Measurements from ENCODE around the gene SYT7. TPM values are rescaled to one million over a fixed set of nuclear protein-coding genes. Genes with fewer than 3 reads are reported as not detected.
A peak's percentile ranks its signal among the peaks of the same experiment; 100 is the strongest.

Gene SYT7
- total and polyA plus RNA-seq, 7 experiments from 2014 or later, result 0.08 to 0.44 TPM; not detected in 5

GRCh38 chr11:61503135-61503770 lies 77.6 kb downstream of the SYT7 start:
- Mint-ChIP-seq H3K36me3 (no peaks in the 10 kb centered on the region), H3K9me3 (no peaks in the 10 kb centered on the region), H3K27ac (no peak overlapping the region), H3K4me3 (no peak overlapping the region), H3K27me3 (peaks cover 19 to 39% (median 32%) of the 10 kb centered on the region in 5 donors), H3K4me1 (peaks cover 0 to 9% (median 6%) of the 10 kb centered on the region in 7 donors)
- POLR2A ChIA-PET, result no interaction called here
- Histone ChIP-seq H3K4me1 (ENCODE audit: control insufficient read depth in 2 of 2, insufficient read depth in 2 of 2, low read length in 2 of 2) (no peaks in the 10 kb centered on the region), H3K27ac (ENCODE audit: low read depth, low read length) (no peak overlapping the region), H3K4me3 (ENCODE audit: low read length) (no peak overlapping the region), H3K27me3 (ENCODE audit: control insufficient read depth in 2 of 2, insufficient read depth in 2 of 2, low read length in 2 of 2) (peaks cover 2 to 16% of the 10 kb centered on the region in 2 donors), H3K9me3 (ENCODE audit: control insufficient read depth in 2 of 3, low read length in 3 of 3) (no peaks in the 10 kb centered on the region), H3K36me3 (ENCODE audit: control insufficient read depth in 2 of 3, insufficient read depth in 3 of 3, low read length in 3 of 3) (no peaks in the 10 kb centered on the region)
- intact Hi-C loops (cut with micrococcal nuclease), result no loop called here
- DNase-seq (no peak), ATAC-seq (no peak)
- CTCF ChIA-PET, result no interaction called here

- peaks cover 12 to 32% (median 25%) of the 10 kb centered on the region in 5 donors for H3K27me3 Mint-ChIP-seq
- H3K4me3 Mint-ChIP-seq, result no peak overlapping the region
Observed at GRCh38 chr11:61502522-61502921, 78.4 kb downstream of the SYT7 start.

GRCh38 chr11:61499816-61500491 lies 80.9 kb downstream of the SYT7 start:
- Mint-ChIP-seq H3K36me3 (no peaks in the 10 kb centered on the region), H3K4me3 (peak overlapping the region in 1 of 10 donors; percentile 12), H3K27ac (no peak overlapping the region), H3K4me1 (no peaks in the 10 kb centered on the region), H3K9me3 (no peaks in the 10 kb centered on the region), H3K27me3 (peaks cover 0 to 10% (median 3%) of the 10 kb centered on the region in 5 donors)
- H3K27ac ChIP-seq (ENCODE audit: low read depth, low read length), result no peak overlapping the region
- H3K27me3 ChIP-seq (ENCODE audit: control insufficient read depth in 2 of 2, insufficient read depth in 2 of 2, low read length in 2 of 2), result no peaks in the 10 kb centered on the region
- intact Hi-C loops (cut with micrococcal nuclease), result no loop called here
- ChIA-PET POLR2A (no interaction called here), CTCF (no interaction called here)
- DNase-seq (no peak), ATAC-seq (no peak)
- H3K4me1 ChIP-seq (ENCODE audit: control insufficient read depth in 2 of 2, insufficient read depth in 2 of 2, low read length in 2 of 2), result no peaks in the 10 kb centered on the region
- no peaks in the 10 kb centered on the region for H3K36me3 ChIP-seq (ENCODE audit: control insufficient read depth in 2 of 3, insufficient read depth in 3 of 3, low read length in 3 of 3)
- H3K4me3 ChIP-seq (ENCODE audit: low read length), result no peak overlapping the region
- no peaks in the 10 kb centered on the region for H3K9me3 ChIP-seq (ENCODE audit: control insufficient read depth in 2 of 3, low read length in 3 of 3)

More at GRCh38 chr11:61502522-61502921, 78.4 kb downstream of the SYT7 start:
- intact Hi-C loops (cut with micrococcal nuclease), result no loop called here
- CTCF ChIA-PET, result no interaction called here
- POLR2A ChIA-PET, result no interaction called here
- H3K27me3 ChIP-seq (ENCODE audit: control insufficient read depth in 2 of 2, insufficient read depth in 2 of 2, low read length in 2 of 2), result peaks cover 2 to 15% of the 10 kb centered on the region in 2 donors
- no peaks in the 10 kb centered on the region for H3K9me3 ChIP-seq (ENCODE audit: control insufficient read depth in 2 of 3, low read length in 3 of 3)
- peaks cover 0 to 3% (median 0%) of the 10 kb centered on the region in 7 donors for H3K4me1 Mint-ChIP-seq
- ATAC-seq, result no peak
- no peak for DNase-seq
- H3K9me3 Mint-ChIP-seq, result no peaks in the 10 kb centered on the region
- H3K27ac Mint-ChIP-seq, result no peak overlapping the region
- no peak overlapping the region for H3K4me3 ChIP-seq (ENCODE audit: low read length)
- H3K36me3 Mint-ChIP-seq, result no peaks in the 10 kb centered on the region
- H3K36me3 ChIP-seq (ENCODE audit: control insufficient read depth in 2 of 3, insufficient read depth in 3 of 3, low read length in 3 of 3), result no peaks in the 10 kb centered on the region
- no peaks in the 10 kb centered on the region for H3K4me1 ChIP-seq (ENCODE audit: control insufficient read depth in 2 of 2, insufficient read depth in 2 of 2, low read length in 2 of 2)
- no peak overlapping the region for H3K27ac ChIP-seq (ENCODE audit: low read depth, low read length)

- CTCF ChIA-PET, result no interaction called here
- Mint-ChIP-seq H3K4me1 (no peaks in the 10 kb centered on the region), H3K27me3 (peaks cover 0 to 4% (median 0%) of the 10 kb centered on the region in 5 donors), H3K36me3 (no peaks in the 10 kb centered on the region), H3K9me3 (no peaks in the 10 kb centered on the region), H3K4me3 (no peak overlapping the region), H3K27ac (no peak overlapping the region)
- no peaks in the 10 kb centered on the region for H3K36me3 ChIP-seq (ENCODE audit: control insufficient read depth in 2 of 3, insufficient read depth in 3 of 3, low read length in 3 of 3)
- no peak for ATAC-seq
- no peaks in the 10 kb centered on the region for H3K4me1 ChIP-seq (ENCODE audit: control insufficient read depth in 2 of 2, insufficient read depth in 2 of 2, low read length in 2 of 2)
- H3K4me3 ChIP-seq (ENCODE audit: low read length), result no peak overlapping the region
- no peak for DNase-seq
- H3K9me3 ChIP-seq (ENCODE audit: control insufficient read depth in 2 of 3, low read length in 3 of 3), result no peaks in the 10 kb centered on the region
- no peaks in the 10 kb centered on the region for H3K27me3 ChIP-seq (ENCODE audit: control insufficient read depth in 2 of 2, insufficient read depth in 2 of 2, low read length in 2 of 2)
- H3K27ac ChIP-seq (ENCODE audit: low read depth, low read length), result no peak overlapping the region
- POLR2A ChIA-PET, result no interaction called here
- intact Hi-C loops (cut with micrococcal nuclease), result no loop called here
Observed at GRCh38 chr11:61498767-61499341, 82.0 kb downstream of the SYT7 start.

- Mint-ChIP-seq H3K9me3 (no peaks in the 10 kb centered on the region), H3K27me3 (peaks cover 0 to 1% (median 0%) of the 10 kb centered on the region in 5 donors), H3K4me3 (no peak overlapping the region), H3K4me1 (no peaks in the 10 kb centered on the region), H3K27ac (no peak overlapping the region), H3K36me3 (no peaks in the 10 kb centered on the region)
- Histone ChIP-seq H3K36me3 (ENCODE audit: control insufficient read depth in 2 of 3, insufficient read depth in 3 of 3, low read length in 3 of 3) (no peaks in the 10 kb centered on the region), H3K9me3 (ENCODE audit: control insufficient read depth in 2 of 3, low read length in 3 of 3) (no peaks in the 10 kb centered on the region), H3K4me3 (ENCODE audit: low read length) (no peak overlapping the region), H3K27ac (ENCODE audit: low read depth, low read length) (no peak overlapping the region), H3K27me3 (ENCODE audit: control insufficient read depth in 2 of 2, insufficient read depth in 2 of 2, low read length in 2 of 2) (no peaks in the 10 kb centered on the region), H3K4me1 (ENCODE audit: control insufficient read depth in 2 of 2, insufficient read depth in 2 of 2, low read length in 2 of 2) (no peaks in the 10 kb centered on the region)
- intact Hi-C loops (cut with micrococcal nuclease), result no loop called here
- ChIA-PET CTCF (no interaction called here), POLR2A (no interaction called here)
- DNase-seq (no peak), ATAC-seq (no peak)
Observed at GRCh38 chr11:61497876-61498275, 83.0 kb downstream of the SYT7 start.

GRCh38 chr11:61497473-61497872 lies 83.4 kb downstream of the SYT7 start:
- POLR2A ChIA-PET, result no interaction called here
- no peaks in the 10 kb centered on the region for H3K4me1 ChIP-seq (ENCODE audit: control insufficient read depth in 2 of 2, insufficient read depth in 2 of 2, low read length in 2 of 2)
- no peak overlapping the region for H3K4me3 ChIP-seq (ENCODE audit: low read length)
- Mint-ChIP-seq H3K27ac (no peak overlapping the region), H3K4me3 (no peak overlapping the region), H3K27me3 (no peaks in the 10 kb centered on the region), H3K9me3 (no peaks in the 10 kb centered on the region), H3K36me3 (no peaks in the 10 kb centered on the region), H3K4me1 (no peaks in the 10 kb centered on the region)
- H3K27me3 ChIP-seq (ENCODE audit: control insufficient read depth in 2 of 2, insufficient read depth in 2 of 2, low read length in 2 of 2), result no peaks in the 10 kb centered on the region
- no peak for ATAC-seq
- no peak for DNase-seq
- no peaks in the 10 kb centered on the region for H3K36me3 ChIP-seq (ENCODE audit: control insufficient read depth in 2 of 3, insufficient read depth in 3 of 3, low read length in 3 of 3)
- H3K27ac ChIP-seq (ENCODE audit: low read depth, low read length), result no peak overlapping the region
- intact Hi-C loops (cut with micrococcal nuclease), result no loop called here
- no peaks in the 10 kb centered on the region for H3K9me3 ChIP-seq (ENCODE audit: control insufficient read depth in 2 of 3, low read length in 3 of 3)
- CTCF ChIA-PET, result no interaction called here
